GM10248 (cell line): ENCODE data around the gene ADO.

Experiments
- CTCF ChIA-PET: fragments of 300-600 bp; sonication (Branson Sonifier 250); formaldehyde crosslinking; extraction: SDS; loops from one replicate; lab custom pipeline; 2021; ENCODE audit warnings: antibody characterized with exemption; lab: Yijun Ruan, JAX
- POLR2A ChIA-PET: fragments of 350-650 bp; sonication (Branson Sonifier 250); formaldehyde crosslinking; extraction: SDS; loops from one replicate; lab custom pipeline; 2020; ENCODE audit warnings: antibody characterized with exemption; lab: Yijun Ruan, JAX
- DNase-seq: peaks from one replicate; pipeline ENCODE4 v3.0.0; 2012; ENCODE audit errors: extremely low spot score
- TF ChIP-seq, protein P1 (sequence below): IDR thresholded peaks from 2 replicates; pipeline ENCODE4 v1.5.1; 2012; ENCODE audit warnings: mild to moderate bottlenecking, low read depth; ENCODE audit errors: extremely low read depth, missing control alignments, control extremely low read depth

The ADO gene

GRCh38 chr10:62831346-62831745, 26.8 kb downstream of the ADO start:
- no peak for DNase-seq
- ChIA-PET CTCF (interaction anchor here (0.9 to 8.4 kb wide), 13 partner anchors 12 to 324 kb away, joined by 3 to 67 read pairs (median 3); partner anchors contain the start of gene EGR2), POLR2A (interaction anchor here (0.6 to 1.0 kb wide), 2 partner anchors 14 to 21 kb away, joined by 3 to 9 read pairs; no protein-coding TSS in a partner anchor)
- TF ChIP-seq, protein P1, sequence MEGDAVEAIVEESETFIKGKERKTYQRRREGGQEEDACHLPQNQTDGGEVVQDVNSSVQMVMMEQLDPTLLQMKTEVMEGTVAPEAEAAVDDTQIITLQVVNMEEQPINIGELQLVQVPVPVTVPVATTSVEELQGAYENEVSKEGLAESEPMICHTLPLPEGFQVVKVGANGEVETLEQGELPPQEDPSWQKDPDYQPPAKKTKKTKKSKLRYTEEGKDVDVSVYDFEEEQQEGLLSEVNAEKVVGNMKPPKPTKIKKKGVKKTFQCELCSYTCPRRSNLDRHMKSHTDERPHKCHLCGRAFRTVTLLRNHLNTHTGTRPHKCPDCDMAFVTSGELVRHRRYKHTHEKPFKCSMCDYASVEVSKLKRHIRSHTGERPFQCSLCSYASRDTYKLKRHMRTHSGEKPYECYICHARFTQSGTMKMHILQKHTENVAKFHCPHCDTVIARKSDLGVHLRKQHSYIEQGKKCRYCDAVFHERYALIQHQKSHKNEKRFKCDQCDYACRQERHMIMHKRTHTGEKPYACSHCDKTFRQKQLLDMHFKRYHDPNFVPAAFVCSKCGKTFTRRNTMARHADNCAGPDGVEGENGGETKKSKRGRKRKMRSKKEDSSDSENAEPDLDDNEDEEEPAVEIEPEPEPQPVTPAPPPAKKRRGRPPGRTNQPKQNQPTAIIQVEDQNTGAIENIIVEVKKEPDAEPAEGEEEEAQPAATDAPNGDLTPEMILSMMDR: no peak

- ChIA-PET POLR2A (no interaction called here), CTCF (interaction anchor here (1.5 kb wide), 1 partner anchor 22 kb away, joined by 5 read pairs; no protein-coding TSS in a partner anchor)
- no peak for DNase-seq
- TF ChIP-seq, protein P1: no peak
Measured at GRCh38 chr10:62839590-62839989, 35.1 kb downstream of the ADO start.

GRCh38 chr10:62842983-62843382, 38.5 kb downstream of the ADO start:
- ChIA-PET POLR2A (interaction anchor here (0.6 to 1.0 kb wide), 2 partner anchors 26 to 282 kb away, joined by 3 read pairs; no protein-coding TSS in a partner anchor), CTCF (interaction anchor here (0.9 to 1.6 kb wide), 8 partner anchors 8 to 405 kb away, joined by 3 to 11 read pairs (median 4); no protein-coding TSS in a partner anchor)
- TF ChIP-seq, protein P1: no peak
- no peak for DNase-seq

GRCh38 chr10:62843600-62843999, 39.1 kb downstream of the ADO start:
- TF ChIP-seq, protein P1: no peak
- ChIA-PET POLR2A (interaction anchor here (0.6 to 1.0 kb wide), 2 partner anchors 27 to 282 kb away, joined by 3 read pairs; no protein-coding TSS in a partner anchor), CTCF (interaction anchor here (0.9 to 1.6 kb wide), 8 partner anchors 8 to 406 kb away, joined by 3 to 11 read pairs (median 4); no protein-coding TSS in a partner anchor)
- DNase-seq: no peak

GRCh38 chr10:62844280-62845011, 39.9 kb downstream of the ADO start:
- POLR2A ChIA-PET: no interaction called here
- CTCF ChIA-PET: interaction anchor here (0.9 to 1.6 kb wide), 3 partner anchors 10 to 14 kb away, joined by 3 to 8 read pairs (median 3); no protein-coding TSS in a partner anchor

DNA sequence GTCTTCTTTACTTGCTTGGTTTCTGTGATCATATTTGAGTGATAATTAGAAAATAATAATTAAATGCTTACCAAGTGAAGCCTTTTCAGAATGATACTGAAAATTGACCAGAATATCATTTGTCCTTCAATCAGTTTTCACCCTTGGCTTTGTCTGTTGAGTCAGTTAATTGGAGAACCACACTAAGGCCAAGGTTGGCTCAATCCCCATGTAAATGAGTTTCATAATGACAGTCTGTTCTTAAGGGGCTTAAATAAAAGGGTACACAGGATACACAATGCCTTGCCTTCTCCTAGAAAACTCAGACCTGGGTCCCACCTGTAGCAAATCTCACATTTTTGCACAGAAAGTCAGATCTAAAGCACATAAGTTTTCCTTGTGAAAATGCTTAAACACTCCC, 42.9 kb downstream of the ADO start:
- TF ChIP-seq, protein P1: no peak
- no peak for DNase-seq
- CTCF ChIA-PET: no interaction called here
- POLR2A ChIA-PET: no interaction called here

More at GRCh38 chr10:62844280-62845011, 39.9 kb downstream of the ADO start:
- no peak for DNase-seq
- TF ChIP-seq, protein P1: no peak
